ENCODE results near the gene PDXDC1.
A peak's percentile ranks its signal among the peaks of the same experiment; 100 is the strongest.

PDXDC1 gene

DNA sequence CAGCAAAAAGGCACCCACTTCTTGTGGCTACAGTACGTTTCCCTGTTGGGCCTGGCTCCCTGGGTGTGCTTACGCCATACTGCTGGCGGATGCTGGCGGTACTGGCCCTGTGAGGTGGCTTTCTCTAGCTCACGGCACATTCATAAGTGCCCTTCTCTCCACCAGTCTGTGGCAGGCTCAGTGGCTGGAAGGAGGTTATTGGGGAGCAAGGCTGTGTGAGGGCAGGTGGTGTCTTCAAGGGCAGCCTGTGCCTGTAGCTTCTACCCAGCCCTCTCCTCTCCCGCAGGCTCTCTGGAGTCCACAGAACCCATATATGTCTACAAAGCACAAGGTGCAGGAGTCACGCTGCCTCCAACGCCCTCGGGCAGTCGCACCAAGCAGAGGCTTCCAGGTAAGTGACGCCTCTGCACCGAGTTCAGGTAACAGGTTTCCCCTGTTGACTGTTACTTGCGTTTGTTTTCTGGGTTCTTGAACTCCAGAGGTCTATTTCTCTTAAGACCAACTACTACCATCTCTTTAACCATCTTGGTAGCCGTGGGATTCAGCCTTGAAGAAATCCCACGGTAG is 60.4 kb downstream of the PDXDC1 start:
- no peak overlapping the region for H3K4me3 Mint-ChIP-seq
- H3K27ac Mint-ChIP-seq = peak overlapping the region in 2 of 3 experiments; percentile 26 to 81
- peaks cover 79% of the 10 kb centered on the region for H3K36me3 Mint-ChIP-seq (ENCODE audit: low read depth)
- H3K9me3 Mint-ChIP-seq = no peaks in the 10 kb centered on the region
- TF ChIP-seq, protein P1, sequence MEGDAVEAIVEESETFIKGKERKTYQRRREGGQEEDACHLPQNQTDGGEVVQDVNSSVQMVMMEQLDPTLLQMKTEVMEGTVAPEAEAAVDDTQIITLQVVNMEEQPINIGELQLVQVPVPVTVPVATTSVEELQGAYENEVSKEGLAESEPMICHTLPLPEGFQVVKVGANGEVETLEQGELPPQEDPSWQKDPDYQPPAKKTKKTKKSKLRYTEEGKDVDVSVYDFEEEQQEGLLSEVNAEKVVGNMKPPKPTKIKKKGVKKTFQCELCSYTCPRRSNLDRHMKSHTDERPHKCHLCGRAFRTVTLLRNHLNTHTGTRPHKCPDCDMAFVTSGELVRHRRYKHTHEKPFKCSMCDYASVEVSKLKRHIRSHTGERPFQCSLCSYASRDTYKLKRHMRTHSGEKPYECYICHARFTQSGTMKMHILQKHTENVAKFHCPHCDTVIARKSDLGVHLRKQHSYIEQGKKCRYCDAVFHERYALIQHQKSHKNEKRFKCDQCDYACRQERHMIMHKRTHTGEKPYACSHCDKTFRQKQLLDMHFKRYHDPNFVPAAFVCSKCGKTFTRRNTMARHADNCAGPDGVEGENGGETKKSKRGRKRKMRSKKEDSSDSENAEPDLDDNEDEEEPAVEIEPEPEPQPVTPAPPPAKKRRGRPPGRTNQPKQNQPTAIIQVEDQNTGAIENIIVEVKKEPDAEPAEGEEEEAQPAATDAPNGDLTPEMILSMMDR (IDR thresholded peaks at IDR 0.05; ENCODE audit: unreplicated experiment in 3 of 3) = no peak
- peaks cover 3% of the 10 kb centered on the region for H3K27me3 Mint-ChIP-seq (ENCODE audit: low read depth)
- H3K4me1 Mint-ChIP-seq = peaks cover 13% of the 10 kb centered on the region

DNA sequence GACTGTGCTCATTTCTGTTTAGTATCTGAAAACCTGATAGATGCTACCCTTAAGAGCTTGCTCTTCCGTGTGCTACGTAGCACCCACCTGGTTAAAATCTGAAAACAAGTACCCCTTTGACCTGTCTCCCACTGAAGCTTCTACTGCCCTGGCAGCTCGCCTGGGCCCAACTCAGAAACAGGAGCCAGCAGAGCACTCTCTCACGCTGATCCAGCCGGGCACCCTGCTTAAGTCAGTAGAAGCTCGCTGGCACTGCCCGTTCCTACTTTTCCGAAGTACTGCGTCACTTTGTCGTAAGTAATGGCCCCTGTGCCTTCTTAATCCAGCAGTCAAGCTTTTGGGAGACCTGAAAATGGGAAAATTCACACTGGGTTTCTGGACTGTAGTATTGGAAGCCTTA is 62.2 kb downstream of the PDXDC1 start:
- Mint-ChIP-seq H3K36me3 (ENCODE audit: low read depth) (peaks cover 74% of the 10 kb centered on the region), H3K27ac (no peak overlapping the region), H3K4me1 (peaks cover 19% of the 10 kb centered on the region), H3K27me3 (ENCODE audit: low read depth) (peaks cover 3% of the 10 kb centered on the region), H3K4me3 (no peak overlapping the region), H3K9me3 (no peaks in the 10 kb centered on the region)
- TF ChIP-seq, protein P1 (IDR thresholded peaks at IDR 0.05; ENCODE audit: unreplicated experiment in 3 of 3) = no peak

DNA sequence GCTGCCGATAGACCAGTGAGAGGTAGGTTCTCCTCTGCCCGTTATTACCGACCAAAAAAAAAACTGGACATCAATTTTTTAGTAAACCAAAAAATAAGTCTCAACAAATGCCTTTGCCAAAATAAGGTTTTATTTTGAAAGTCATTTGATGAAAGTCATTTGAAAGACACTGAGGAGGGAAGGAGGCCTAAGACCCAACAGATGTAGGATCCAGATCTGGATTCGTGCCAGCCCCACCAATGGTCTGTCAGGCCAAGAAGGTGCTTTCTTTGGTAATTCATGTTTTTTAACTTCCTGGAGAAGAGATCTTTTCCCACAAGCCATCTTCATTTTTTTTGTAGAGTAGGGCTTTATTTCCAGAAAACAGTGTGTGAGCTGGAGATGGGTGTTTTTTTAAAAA is 62.9 kb downstream of the PDXDC1 start:
- Mint-ChIP-seq H3K36me3 (ENCODE audit: low read depth) (peaks cover 71% of the 10 kb centered on the region), H3K27ac (no peak overlapping the region), H3K4me1 (peaks cover 17% of the 10 kb centered on the region), H3K9me3 (no peaks in the 10 kb centered on the region), H3K4me3 (no peak overlapping the region), H3K27me3 (ENCODE audit: low read depth) (peaks cover 3% of the 10 kb centered on the region)
- TF ChIP-seq, protein P1 (IDR thresholded peaks at IDR 0.05; ENCODE audit: unreplicated experiment in 3 of 3) = no peak

DNA sequence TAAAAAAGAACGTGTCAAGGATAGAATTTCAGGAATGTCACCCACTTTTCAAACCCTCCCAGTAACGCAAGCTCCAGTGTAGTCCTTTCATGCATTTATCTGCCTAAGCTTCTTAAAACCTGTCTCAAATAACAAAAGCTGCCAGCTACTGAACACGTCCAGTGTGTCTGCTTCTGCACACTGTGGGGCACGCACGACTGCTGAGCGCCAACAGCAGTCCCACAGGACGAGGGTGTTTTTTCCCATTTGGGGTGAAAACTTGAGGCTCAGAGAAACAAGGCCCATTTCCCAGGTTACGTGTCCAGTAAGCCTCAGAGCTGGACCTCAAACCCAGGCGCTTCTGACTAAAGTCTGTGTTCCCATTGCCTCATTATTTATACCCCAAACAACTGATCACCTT is 63.9 kb downstream of the PDXDC1 start:
- Mint-ChIP-seq H3K4me3 (no peak overlapping the region), H3K27me3 (ENCODE audit: low read depth) (peaks cover under 1% of the 10 kb centered on the region), H3K4me1 (peaks cover 13% of the 10 kb centered on the region), H3K9me3 (no peaks in the 10 kb centered on the region), H3K27ac (no peak overlapping the region), H3K36me3 (ENCODE audit: low read depth) (peaks cover 63% of the 10 kb centered on the region)
- TF ChIP-seq, protein P1 (IDR thresholded peaks at IDR 0.05; ENCODE audit: unreplicated experiment in 3 of 3) = no peak

DNA sequence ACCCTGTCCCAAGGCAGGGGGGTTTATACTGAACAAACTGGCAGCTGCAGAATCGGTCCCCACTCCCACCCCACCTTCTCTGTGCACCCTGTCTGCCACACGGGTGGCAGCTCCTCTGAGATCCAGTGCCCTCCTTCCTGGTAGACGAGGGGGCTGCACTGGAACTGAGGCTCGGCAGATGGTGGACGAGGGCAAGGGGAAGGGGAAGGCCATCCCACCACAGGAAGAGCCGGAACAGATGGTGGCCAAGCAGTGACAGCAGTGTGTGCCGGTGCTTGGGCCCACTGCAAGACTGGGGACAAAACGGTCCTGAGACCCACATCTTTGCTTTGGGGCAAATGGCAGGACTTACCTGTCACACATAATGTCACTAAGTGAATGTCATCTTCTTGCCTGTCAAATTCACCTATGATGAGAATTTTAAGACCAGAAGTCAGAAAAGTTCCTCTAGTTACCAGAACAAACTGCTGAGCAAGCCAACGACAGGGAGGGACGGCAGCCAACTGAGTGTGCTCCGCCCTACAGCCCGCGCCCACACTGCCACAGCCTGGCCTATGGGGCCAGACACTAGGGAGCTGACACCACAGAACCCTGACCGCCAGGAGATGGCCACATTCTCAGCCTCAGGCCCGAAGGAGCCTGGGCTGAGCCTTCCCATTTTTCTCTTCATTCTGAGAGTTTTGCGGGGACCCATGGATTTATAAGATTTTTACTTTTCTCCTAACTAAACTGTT is 66.6 kb downstream of the PDXDC1 start:
- peaks cover 47% of the 10 kb centered on the region for H3K36me3 Mint-ChIP-seq (ENCODE audit: low read depth)

More for the DNA sequence above, 66.6 kb downstream of the PDXDC1 start:
- no peaks in the 10 kb centered on the region for H3K27me3 Mint-ChIP-seq (ENCODE audit: low read depth)
- peak overlapping the region; percentile 60 to 80 (median 71) for H3K27ac Mint-ChIP-seq
- no peak overlapping the region for H3K4me3 Mint-ChIP-seq
- TF ChIP-seq, protein P1 (IDR thresholded peaks at IDR 0.05; ENCODE audit: unreplicated experiment in 3 of 3) = no peak
- no peaks in the 10 kb centered on the region for H3K9me3 Mint-ChIP-seq
- peaks cover 7% of the 10 kb centered on the region for H3K4me1 Mint-ChIP-seq
